GM15510 (cell line): ENCODE results near the gene TPCN2.

ENCODE experiments used
- POLR2A ChIP-seq: IDR thresholded peaks from 3 replicates; pipeline ENCODE4 v1.6.1; 2011; ENCODE audit warnings: borderline replicate concordance; ENCODE audit not compliant: insufficient read length; ENCODE audit errors: extremely low read depth

TPCN2 gene

GRCh38 chr11:69099180-69099579 is 50.4 kb downstream of the TPCN2 start:
- no peak for TF ChIP-seq POLR2A

GRCh38 chr11:69100454-69101114 is 51.9 kb downstream of the TPCN2 start:
- no peak for TF ChIP-seq POLR2A

GRCh38 chr11:69101115-69101791 is 52.5 kb downstream of the TPCN2 start:
- TF ChIP-seq POLR2A = no peak

- no peak for TF ChIP-seq POLR2A
Observed at GRCh38 chr11:69101792-69102695, 53.3 kb downstream of the TPCN2 start.

GRCh38 chr11:69102732-69103615 is 54.2 kb downstream of the TPCN2 start:
- no peak for TF ChIP-seq POLR2A

- TF ChIP-seq POLR2A = no peak
Observed at GRCh38 chr11:69104212-69104855, 55.6 kb downstream of the TPCN2 start.

- TF ChIP-seq POLR2A = no peak
Observed at GRCh38 chr11:69104856-69105395, 56.2 kb downstream of the TPCN2 start.

- no peak for TF ChIP-seq POLR2A
Observed at GRCh38 chr11:69105461-69106030, 56.8 kb downstream of the TPCN2 start.

- no peak for TF ChIP-seq POLR2A
Observed at GRCh38 chr11:69106031-69106811, 57.5 kb downstream of the TPCN2 start.

GRCh38 chr11:69107413-69107812 is 58.7 kb downstream of the TPCN2 start:
- no peak for TF ChIP-seq POLR2A

GRCh38 chr11:69108030-69108429 is 59.3 kb downstream of the TPCN2 start:
- TF ChIP-seq POLR2A = no peak

GRCh38 chr11:69108559-69108958 is 59.8 kb downstream of the TPCN2 start:
- no peak for TF ChIP-seq POLR2A

GRCh38 chr11:69109101-69109500 is 60.4 kb downstream of the TPCN2 start:
- TF ChIP-seq POLR2A = no peak

GRCh38 chr11:69110451-69110850 is 61.7 kb downstream of the TPCN2 start:
- no peak for TF ChIP-seq POLR2A
